GM19193 (cell line): ENCODE measurements around the gene THOC2.

Experiments used
- POLR2A ChIP-seq: IDR thresholded peaks from 4 replicates; pipeline ENCODE4 v1.6.1; 2011; ENCODE audit not compliant: insufficient read depth, insufficient read length; ENCODE audit errors: extremely low read depth

Gene THOC2

GRCh38 chrX:123590842-123591486 lies 141.9 kb downstream of the THOC2 start:
- no peak for TF ChIP-seq POLR2A

GRCh38 chrX:123588723-123589122 lies 144.1 kb downstream of the THOC2 start:
- no peak for TF ChIP-seq POLR2A

- no peak for TF ChIP-seq POLR2A
Observed at GRCh38 chrX:123581586-123581985, 151.3 kb downstream of the THOC2 start.

- TF ChIP-seq POLR2A, result no peak
Observed at GRCh38 chrX:123580792-123581191, 152.1 kb downstream of the THOC2 start.

GRCh38 chrX:123570011-123570590 lies 162.8 kb downstream of the THOC2 start:
- TF ChIP-seq POLR2A, result no peak

- no peak for TF ChIP-seq POLR2A
Observed at GRCh38 chrX:123563167-123563566, 169.7 kb downstream of the THOC2 start.

- no peak for TF ChIP-seq POLR2A
Observed at GRCh38 chrX:123562342-123563146, 170.3 kb downstream of the THOC2 start.

- no peak for TF ChIP-seq POLR2A
Observed at GRCh38 chrX:123561439-123562215, 171.2 kb downstream of the THOC2 start.

- no peak for TF ChIP-seq POLR2A
Observed at GRCh38 chrX:123550829-123551228, 182.0 kb downstream of the THOC2 start.
